ENCODE measurements around the gene CBLN3. TPM values are rescaled to one million over a fixed set of nuclear protein-coding genes. Genes with fewer than 3 reads are reported as not detected.
"Not testable (repeated sequence)": the region's sequence is repeated elsewhere in the genome, so short reads cannot be mapped to it uniquely, and the experiment has no call there.

CBLN3 gene
- total RNA-seq, 1 donor from 2014 or later = 61.1 TPM

- Mint-ChIP-seq H3K27ac (no peak overlapping the region), H3K4me1 (no peaks in the 10 kb centered on the region), H3K36me3 (ENCODE audit: low read depth) (no peaks in the 10 kb centered on the region), H3K9me3 (no peaks in the 10 kb centered on the region), H3K4me3 (no peak overlapping the region), H3K27me3 (peaks cover 31% of the 10 kb centered on the region)
- intact Hi-C loops (cut with micrococcal nuclease) = no loop called here
- ChIA-PET POLR2A (no interaction called here), CTCF (interaction anchor here (1.1 kb wide), 1 partner anchor 19 kb away, joined by 3 read pairs; no protein-coding TSS in a partner anchor)
- DNase-seq (no peak), ATAC-seq (ENCODE audit: low read depth) (no peak)
- TF ChIP-seq CTCF (IDR thresholded peaks at IDR 0.05) = no peak
Measured at GRCh38 chr14:24389226-24389848, 40.1 kb downstream of the CBLN3 start.

DNA sequence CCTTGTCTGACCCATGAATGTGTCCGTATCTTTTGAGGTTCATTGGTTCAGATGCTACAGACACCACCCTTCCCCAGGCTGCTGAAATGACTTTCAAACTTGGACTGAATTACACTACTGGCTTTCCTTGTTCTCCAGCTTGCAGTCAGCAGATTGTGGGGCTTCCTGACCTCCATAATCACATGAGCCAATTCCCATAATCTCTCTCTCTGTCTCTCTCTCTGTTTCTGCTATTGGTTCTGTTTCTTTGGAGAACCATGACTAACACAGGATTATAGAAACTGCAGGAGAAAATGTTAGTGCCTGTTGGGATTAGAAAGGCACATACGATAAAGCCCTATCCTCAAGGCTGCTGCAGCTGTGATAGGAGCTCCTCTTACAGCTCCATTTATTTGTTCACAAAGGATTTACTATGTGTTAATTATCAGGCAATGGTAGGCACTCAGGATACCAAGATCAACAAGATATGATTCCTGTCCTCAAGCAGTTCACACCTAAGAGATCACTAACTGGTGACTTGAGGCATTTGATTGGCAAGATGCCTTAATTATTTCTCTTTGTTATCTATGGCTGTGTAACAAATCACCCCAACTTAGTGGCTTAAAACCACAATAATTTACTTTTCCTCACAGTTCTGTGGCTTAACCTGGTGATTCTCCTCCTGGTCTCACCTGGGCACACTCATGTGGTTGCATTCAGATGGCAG lies 40.8 kb downstream of the CBLN3 start:
- TF ChIP-seq CTCF (IDR thresholded peaks at IDR 0.05) = no peak
- CTCF ChIA-PET = no interaction called here
- Mint-ChIP-seq H3K36me3 (ENCODE audit: low read depth) (no peaks in the 10 kb centered on the region), H3K27ac (no peak overlapping the region), H3K9me3 (no peaks in the 10 kb centered on the region), H3K27me3 (peaks cover 34% of the 10 kb centered on the region), H3K4me1 (no peaks in the 10 kb centered on the region), H3K4me3 (no peak overlapping the region)
- no peak for ATAC-seq (ENCODE audit: low read depth)
- intact Hi-C loops (cut with micrococcal nuclease) = no loop called here
- no peak for DNase-seq
- POLR2A ChIA-PET = no interaction called here

DNA sequence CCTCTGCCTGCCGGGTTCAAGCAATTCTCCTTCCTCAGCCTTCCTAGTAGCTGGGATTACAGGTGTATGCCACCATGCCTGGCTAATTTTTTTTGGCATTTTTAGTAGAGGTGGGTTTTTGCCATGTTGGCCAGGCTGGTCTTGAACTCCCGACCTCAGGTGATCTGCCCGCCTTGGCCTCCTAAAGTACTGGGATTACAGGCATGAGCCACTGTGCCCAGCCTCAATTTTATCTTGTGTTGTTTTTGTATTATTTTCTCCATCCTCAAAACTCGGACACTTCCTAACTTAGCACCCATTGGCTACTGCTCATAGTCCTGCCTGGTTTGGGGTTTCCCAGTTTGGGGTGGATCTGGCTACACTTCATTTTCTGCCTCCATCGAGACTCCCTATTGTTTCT lies 41.9 kb downstream of the CBLN3 start:
- DNase-seq; H3K9me3 Mint-ChIP-seq; H3K27ac Mint-ChIP-seq; CTCF ChIA-PET; H3K36me3 Mint-ChIP-seq (ENCODE audit: low read depth); ATAC-seq (ENCODE audit: low read depth); H3K4me3 Mint-ChIP-seq; H3K4me1 Mint-ChIP-seq; intact Hi-C loops (cut with micrococcal nuclease); POLR2A ChIA-PET: not testable (repeated sequence)
- H3K27me3 Mint-ChIP-seq = peaks cover 34% of the 10 kb centered on the region

- CTCF ChIA-PET = no interaction called here
- H3K27me3 Mint-ChIP-seq = peaks cover 31% of the 10 kb centered on the region
Measured at GRCh38 chr14:24387009-24387345, 42.5 kb downstream of the CBLN3 start.

GRCh38 chr14:24385524-24385923 lies 43.9 kb downstream of the CBLN3 start:
- Mint-ChIP-seq H3K36me3 (ENCODE audit: low read depth) (no peaks in the 10 kb centered on the region), H3K4me3 (no peak overlapping the region), H3K27ac (no peak overlapping the region), H3K4me1 (no peaks in the 10 kb centered on the region), H3K9me3 (no peaks in the 10 kb centered on the region), H3K27me3 (peaks cover 22% of the 10 kb centered on the region)
- ATAC-seq (ENCODE audit: low read depth) (no peak), DNase-seq (no peak)
- no peak for TF ChIP-seq CTCF (IDR thresholded peaks at IDR 0.05)
- intact Hi-C loops (cut with micrococcal nuclease) = no loop called here
- CTCF ChIA-PET = no interaction called here
- POLR2A ChIA-PET = no interaction called here

More at GRCh38 chr14:24387009-24387345, 42.5 kb downstream of the CBLN3 start:
- intact Hi-C loops (cut with micrococcal nuclease) = no loop called here
- H3K9me3 Mint-ChIP-seq = no peaks in the 10 kb centered on the region
- POLR2A ChIA-PET = no interaction called here
- H3K27ac Mint-ChIP-seq = no peak overlapping the region
- H3K4me1 Mint-ChIP-seq = no peaks in the 10 kb centered on the region
- H3K36me3 Mint-ChIP-seq (ENCODE audit: low read depth) = no peaks in the 10 kb centered on the region
- ATAC-seq (ENCODE audit: low read depth) = no peak
- TF ChIP-seq CTCF (IDR thresholded peaks at IDR 0.05) = no peak
- no peak overlapping the region for H3K4me3 Mint-ChIP-seq
- no peak for DNase-seq
